DMS153 (cell line): ENCODE data around the gene NKIRAS1.
"Not testable (repeated sequence)": the region's sequence is repeated elsewhere in the genome, so short reads cannot be mapped to it uniquely, and the experiment has no call there.

Experiments
- DNase-seq: peaks from one replicate; lab custom pipeline; 2025; lab: John Stamatoyannopoulos, UW

The NKIRAS1 gene

DNA sequence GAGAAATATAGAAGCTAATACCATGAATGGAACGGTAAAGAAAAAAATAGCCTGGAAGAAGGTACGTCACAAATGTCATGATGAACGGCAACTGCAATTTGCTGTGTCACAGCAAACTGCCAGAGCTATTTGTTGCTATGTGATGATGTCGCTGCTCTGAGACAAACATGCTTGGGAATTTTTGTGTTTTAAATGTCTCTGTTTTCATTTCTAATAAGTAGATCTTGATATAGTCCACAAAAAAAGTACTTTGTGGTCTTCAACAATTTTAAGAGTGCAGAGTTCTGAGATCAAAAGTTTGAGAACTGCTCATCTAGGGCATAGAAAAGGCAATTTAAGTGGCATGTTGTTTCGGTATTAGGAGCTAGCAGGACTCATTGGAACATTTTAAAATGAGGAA lies 24.0 kb upstream of the NKIRAS1 start:
- no peak for DNase-seq

- DNase-seq, result no peak
These were observed 21.9 kb upstream of the NKIRAS1 start for GRCh38 chr3:23938688-23939087.

DNA sequence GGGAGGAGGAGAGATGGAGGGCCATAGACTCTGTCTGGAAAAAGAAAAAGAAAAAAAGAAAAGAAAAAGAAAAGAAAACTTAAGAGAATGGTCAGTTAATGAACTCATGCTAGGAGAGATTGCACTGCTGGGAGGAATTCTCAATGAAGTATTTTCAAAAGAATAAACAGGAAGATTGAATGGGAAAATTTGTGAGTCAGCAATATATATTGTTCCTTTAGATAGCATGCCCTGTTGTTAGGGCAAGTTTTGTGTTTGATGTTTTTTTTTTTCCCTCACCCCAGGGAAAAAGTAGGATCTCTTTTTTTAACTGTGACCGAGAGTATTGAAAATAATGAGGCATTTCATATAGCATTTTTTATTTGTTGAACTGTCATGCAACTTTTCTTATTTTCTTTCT lies 20.5 kb upstream of the NKIRAS1 start:
- no peak for DNase-seq

GRCh38 chr3:23934253-23934652 lies 17.5 kb upstream of the NKIRAS1 start:
- no peak for DNase-seq

DNA sequence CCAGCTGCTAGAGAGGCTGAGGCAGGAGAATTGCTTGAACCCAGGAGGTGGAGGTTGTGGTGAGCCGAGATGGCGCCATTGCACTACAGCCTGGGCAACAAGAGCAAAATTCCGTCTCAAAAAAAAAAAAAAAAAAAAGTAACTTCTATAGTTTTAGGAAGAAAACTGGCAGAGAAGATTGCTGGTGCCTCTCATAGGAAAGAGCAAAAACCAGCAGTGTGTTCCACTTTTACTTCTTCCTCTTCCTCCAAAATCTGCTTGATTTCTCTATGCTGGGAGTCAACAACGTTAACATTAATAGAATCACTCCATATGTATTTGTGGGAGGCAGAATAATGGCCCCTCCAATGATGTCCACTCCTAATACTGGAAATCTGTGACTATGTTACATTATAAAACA lies 15.8 kb upstream of the NKIRAS1 start:
- DNase-seq, result no peak

GRCh38 chr3:23931597-23931996 lies 14.8 kb upstream of the NKIRAS1 start:
- no peak for DNase-seq

DNA sequence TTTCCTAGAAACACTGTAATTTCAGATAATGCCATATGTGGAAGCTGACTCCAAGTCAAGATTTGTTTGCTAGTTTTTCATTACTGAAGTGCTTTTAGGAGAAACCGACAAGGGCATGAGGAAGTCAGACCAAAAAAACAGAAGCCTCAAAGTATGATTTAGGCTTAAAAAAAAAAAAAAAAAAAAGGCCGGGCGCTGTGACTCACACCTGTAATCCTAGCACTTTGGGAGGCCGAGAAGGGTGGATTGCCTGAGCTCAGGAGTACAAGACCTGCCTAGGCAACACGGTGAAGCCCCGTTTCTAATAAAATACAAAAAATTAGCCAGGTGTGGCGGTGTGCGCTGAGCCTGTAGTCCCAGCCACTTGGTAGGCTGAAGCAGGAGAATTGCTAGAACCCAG lies 11.7 kb upstream of the NKIRAS1 start:
- no peak for DNase-seq

DNA sequence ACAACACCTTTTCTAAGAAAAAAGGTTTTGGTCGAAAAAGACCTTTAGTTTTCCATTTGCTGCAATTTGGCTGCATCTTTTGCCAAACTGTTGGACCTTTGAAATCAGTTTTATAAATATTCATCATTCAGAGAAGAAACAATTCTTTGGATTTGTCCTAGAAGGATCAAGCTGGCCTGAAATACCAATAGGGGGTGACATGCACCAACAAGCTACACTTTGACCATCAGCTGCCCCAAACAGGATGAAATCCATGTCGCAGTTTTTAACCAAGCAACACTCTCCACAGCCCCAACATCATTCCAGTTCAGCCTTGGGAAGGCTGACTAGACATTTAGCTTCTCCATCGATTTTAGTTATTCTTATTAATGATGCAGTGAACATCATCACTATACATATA lies 9.9 kb upstream of the NKIRAS1 start:
- no peak for DNase-seq

GRCh38 chr3:23926246-23926645 lies 9.5 kb upstream of the NKIRAS1 start:
- DNase-seq, result no peak

DNA sequence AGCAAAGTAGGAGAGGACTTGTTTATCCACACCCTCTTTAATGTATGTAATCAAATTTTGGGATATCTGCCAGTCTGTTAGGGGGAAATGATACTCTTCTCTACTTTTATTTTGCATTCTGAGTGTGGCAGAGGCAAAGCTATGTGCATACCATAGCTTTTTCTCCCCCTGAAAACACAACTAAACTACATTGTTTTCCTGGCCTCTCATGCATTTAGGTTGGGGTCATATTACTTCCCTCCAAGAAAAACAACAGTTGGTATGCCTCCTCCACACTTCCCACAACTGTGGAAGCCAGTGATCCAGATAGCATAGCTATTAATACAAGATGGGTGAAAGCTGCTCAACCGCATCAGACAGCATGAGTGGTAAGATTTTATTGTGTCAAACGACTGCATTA lies 7.0 kb upstream of the NKIRAS1 start:
- no peak for DNase-seq

GRCh38 chr3:23921052-23921511 lies 4.3 kb upstream of the NKIRAS1 start:
- no peak for DNase-seq

GRCh38 chr3:23920151-23920655 lies 3.4 kb upstream of the NKIRAS1 start:
- no peak for DNase-seq

DNA sequence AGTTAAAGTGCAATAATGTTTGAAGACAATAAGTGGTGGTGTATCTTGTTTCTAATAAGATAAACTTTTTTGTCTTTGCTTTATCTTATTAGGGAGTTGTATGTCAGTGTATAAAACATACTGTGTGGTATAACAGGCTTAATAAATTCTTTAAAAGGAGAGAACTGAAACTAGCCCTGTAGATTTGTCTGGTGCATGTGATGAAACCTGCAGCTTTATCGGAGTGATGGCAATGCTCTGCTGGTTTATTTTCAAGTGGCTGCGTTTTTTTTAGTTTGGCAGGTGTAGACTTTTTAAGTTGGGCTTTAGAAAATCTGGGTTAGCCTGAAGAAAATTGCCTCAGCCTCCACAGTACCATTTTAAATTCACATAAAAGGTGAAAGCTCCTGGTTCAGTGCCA lies 2.8 kb upstream of the NKIRAS1 start:
- DNase-seq, result no peak

GRCh38 chr3:23918331-23918730 lies 1.5 kb upstream of the NKIRAS1 start:
- not testable (repeated sequence) for DNase-seq

DNA sequence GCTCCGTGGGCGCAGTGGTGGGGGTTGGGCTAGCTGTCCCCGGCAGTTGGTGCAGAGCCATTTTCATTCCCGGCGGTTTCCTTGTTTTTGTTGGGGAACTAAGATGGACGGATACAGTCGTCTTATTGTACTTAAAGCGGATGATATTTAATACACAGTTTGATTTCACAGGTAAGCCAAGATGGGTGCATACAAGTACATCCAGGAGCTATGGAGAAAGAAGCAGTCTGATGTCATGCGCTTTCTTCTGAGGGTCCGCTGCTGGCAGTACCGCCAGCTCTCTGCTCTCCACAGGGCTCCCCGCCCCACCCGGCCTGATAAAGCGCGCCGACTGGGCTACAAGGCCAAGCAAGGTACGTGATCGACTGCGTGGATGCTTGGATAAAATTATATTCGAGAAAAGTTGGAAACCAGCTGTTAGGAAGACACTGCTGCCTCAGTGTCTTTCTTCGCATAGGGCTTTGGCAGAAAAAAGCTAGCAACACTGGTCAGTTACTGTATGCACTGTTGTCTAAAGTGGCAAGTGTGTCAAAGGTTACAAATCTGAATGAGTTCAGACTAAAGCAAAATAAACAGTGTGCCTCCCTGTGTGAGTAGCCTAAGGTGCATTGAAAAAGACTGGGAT lies 1.0 kb upstream of the NKIRAS1 start:
- DNase-seq, result not testable (repeated sequence)

DNA sequence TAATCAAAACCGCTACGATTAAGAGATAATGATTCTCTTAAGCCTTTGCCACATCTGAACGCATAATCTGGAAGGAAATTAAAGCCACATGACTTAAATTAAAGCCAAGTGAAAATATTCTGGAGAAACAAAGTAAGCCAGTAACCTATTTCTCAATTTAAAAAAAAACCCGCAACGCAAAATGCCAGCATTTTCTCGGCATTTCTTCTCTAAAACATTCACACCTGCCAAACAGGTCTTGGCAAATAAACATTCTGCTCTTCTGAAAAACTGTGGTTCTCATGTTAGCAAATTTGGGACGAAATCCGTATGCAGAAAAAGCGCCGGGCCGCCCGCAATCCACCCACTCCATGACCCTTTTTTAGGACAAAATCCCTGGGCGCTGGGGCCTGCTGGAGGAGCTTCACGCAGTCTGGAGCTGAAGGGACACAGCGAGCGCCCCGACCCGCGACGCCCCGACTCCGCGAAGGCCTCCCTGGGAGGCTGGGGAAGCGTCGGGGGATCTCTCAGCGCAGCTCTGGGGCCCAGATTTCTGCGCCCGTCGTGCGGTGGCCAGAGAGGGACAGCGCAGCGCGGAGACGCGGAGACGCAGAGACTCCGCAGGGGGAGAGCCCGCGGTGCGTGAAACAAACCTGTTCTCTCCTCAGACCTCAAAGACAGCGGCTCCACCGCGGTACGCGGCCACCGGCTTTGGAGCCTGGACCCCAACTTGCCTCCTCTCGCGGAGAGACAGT lies 471 bp downstream of the NKIRAS1 start:
- DNase-seq, result no peak

DNA sequence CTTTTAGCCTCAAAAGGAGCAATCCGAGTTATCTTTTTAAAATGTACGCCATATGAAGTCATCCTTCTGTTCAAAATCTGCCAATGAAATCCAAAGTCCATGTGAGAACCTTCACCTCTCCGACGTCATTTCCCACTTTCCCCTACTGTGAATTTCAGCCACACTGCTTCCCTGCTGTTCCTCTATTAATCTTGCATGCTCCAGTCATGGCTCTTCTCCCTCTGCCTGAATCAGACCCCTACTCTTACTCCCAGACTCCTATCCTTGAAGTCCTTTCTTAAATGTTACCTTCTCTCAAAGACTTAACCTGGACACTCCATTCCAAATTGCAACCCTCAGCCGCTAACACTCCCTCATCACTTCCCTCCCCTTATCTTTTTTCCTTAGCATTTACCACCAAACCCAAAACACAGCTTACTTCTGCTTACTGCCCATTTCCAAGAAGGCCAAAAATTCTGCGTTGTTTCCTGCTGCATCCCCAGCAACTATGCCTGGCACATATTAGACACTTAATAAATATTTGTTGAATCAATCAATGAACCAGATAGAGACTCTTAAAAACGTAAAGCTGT lies 1.2 kb downstream of the NKIRAS1 start:
- DNase-seq, result no peak

- DNase-seq, result no peak
These were observed 2.7 kb downstream of the NKIRAS1 start for GRCh38 chr3:23913873-23914743.

DNA sequence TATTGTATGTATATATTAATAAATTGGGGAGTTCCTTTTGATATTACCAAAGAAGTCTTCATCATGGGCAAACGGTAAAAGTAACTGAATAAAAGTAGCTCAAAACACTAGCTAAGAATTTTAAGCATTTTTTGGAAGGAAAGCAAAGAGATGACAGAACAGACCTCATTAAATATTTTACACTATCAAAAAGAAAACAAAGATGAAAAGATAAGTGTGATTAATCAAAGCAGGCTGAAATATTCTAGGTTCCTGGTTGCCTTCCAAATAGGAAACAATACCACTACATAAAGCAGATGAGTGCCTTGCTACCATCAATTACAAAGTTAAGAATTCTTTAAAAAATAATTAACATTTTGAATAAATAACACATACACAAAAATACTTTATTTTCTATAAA lies 3.6 kb downstream of the NKIRAS1 start:
- DNase-seq, result no peak

- not testable (repeated sequence) for DNase-seq
These were observed 4.5 kb downstream of the NKIRAS1 start for GRCh38 chr3:23912335-23912734.

DNA sequence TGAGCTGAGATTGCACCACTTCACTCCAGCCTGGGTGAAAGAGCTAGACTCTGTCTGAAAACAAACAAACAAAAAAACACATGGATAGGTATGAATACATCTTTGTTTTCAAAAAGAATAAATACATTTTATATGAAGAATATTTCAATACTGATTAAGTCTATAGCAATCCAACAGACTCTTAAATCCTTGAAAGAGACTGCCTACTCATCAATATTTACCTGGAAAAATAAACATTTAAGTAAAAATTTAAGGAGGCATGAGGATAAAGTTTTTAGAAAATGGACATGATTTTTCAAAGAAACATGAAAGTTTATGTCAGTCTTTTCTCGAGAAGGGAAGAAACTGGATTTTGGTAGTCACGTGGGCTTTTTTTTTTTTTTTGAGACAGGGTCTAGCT lies 5.4 kb downstream of the NKIRAS1 start:
- DNase-seq, result no peak

DNA sequence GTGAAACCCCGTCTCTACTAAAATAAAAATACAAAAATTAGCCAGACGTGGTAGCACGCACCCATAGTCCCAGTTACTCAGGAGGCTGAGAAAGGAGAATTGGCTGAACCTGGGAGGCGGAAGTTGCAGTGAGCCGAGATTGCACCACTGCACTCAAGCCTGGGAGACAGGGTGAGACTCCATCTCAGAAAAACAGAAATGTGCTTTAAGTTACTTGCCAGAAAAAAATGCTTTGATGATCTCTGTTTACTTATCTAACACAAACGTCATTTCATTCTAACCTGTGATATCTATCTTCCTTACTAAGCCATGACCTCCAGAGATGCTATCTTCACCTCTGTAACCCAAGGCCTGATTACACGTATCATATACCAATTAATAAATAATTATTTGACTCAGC lies 7.4 kb downstream of the NKIRAS1 start:
- DNase-seq, result no peak
